MCF 10A (cell line): ENCODE measurements around the gene GRK3. TPM values are rescaled to one million over a fixed set of nuclear protein-coding genes. Genes with fewer than 3 reads are reported as not detected.

Experiments used
- BruUV-seq: library from RNA; stranded (reverse); fragments of 400-500 nt; replicated peaks from 2 replicates; lab custom pipeline; 2021; lab: Mats Ljungman, UMichigan
- CTCF ChIA-PET: fragments of 300-600 bp; sonication (Branson Sonifier 250); formaldehyde crosslinking; extraction: SDS; loops from one replicate; lab custom pipeline; 2021; ENCODE audit warnings: antibody characterized with exemption, inconsistent platforms; lab: Yijun Ruan, JAX
- POLR2A ChIA-PET: fragments of 300-600, 350-650 bp; sonication (Branson Sonifier 250); formaldehyde crosslinking; extraction: SDS; loops from one replicate; lab custom pipeline; 2020; ENCODE audit warnings: antibody characterized with exemption, inconsistent platforms; lab: Yijun Ruan, JAX
- DNase-seq: peaks from one replicate; pipeline ENCODE4 v3.0.0-alpha.2; 2018; ENCODE audit not compliant: unreplicated experiment
- H3K27ac Mint-ChIP-seq: one replicate; pipeline ENCODE4 v1.8.0; 2022; ENCODE audit warnings: mild to moderate bottlenecking, low read depth, mixed read lengths; ENCODE audit not compliant: unreplicated experiment
- H3K27me3 Mint-ChIP-seq: one replicate; pipeline ENCODE4 v1.8.0; 2022; ENCODE audit warnings: mixed read lengths; ENCODE audit not compliant: insufficient read depth, unreplicated experiment
- H3K36me3 Mint-ChIP-seq: one replicate; pipeline ENCODE4 v1.8.0; 2022; ENCODE audit warnings: mild to moderate bottlenecking, moderate library complexity, mixed read lengths; ENCODE audit not compliant: insufficient read depth, unreplicated experiment
- H3K4me1 Mint-ChIP-seq: one replicate; pipeline ENCODE4 v1.8.0; 2022; ENCODE audit warnings: mixed read lengths; ENCODE audit not compliant: insufficient read depth, unreplicated experiment
- H3K4me3 Mint-ChIP-seq: one replicate; pipeline ENCODE4 v1.8.0; 2022; ENCODE audit warnings: mild to moderate bottlenecking, moderate library complexity, mixed read lengths; ENCODE audit not compliant: unreplicated experiment
- H3K9me3 Mint-ChIP-seq: one replicate; pipeline ENCODE4 v1.8.0; 2022; ENCODE audit warnings: mixed read lengths; ENCODE audit not compliant: unreplicated experiment
- intact Hi-C: fragments of 100-400 bp; cut with micrococcal nuclease; formaldehyde crosslinking; loops from 2 replicates; pipeline ENCODE4 v1.14.1; 2022
- total RNA-seq: library from RNA; stranded (reverse); gene quantifications from 2 replicates; pipeline ENCODE4 v1.2.3, GENCODE V29; 2022
- TF ChIP-seq, protein P1 (sequence below): fragments of 200-600 bp; IDR thresholded peaks from one replicate; pipeline ENCODE4 v1.8.0; 2022; ENCODE audit warnings: antibody characterized with exemption, mild to moderate bottlenecking; ENCODE audit not compliant: unreplicated experiment

GRK3 gene
- total RNA-seq, 1 experiment from 2014 or later, result 7.9 TPM

DNA sequence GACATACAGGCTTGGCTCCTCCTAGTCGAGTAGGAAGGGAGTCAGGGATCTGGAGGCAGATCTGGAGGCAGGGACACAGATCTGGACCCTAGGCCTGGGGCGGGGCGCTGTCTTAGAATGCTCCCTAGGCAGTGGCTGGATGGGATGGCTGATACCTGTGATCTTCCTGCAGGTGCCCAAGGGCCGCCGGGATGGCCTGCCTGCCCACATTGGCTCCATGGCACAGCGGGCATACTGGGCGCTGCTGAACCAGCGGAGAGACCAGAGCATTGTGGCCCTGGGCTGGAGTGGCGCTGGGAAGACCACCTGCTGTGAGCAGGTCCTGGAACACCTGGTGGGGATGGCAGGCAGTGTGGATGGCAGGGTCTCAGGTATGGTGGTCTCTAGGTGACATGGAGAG is 212.9 kb downstream of the GRK3 start:
- Mint-ChIP-seq H3K36me3 (no peaks in the 10 kb centered on the region), H3K27me3 (no peaks in the 10 kb centered on the region), H3K9me3 (no peaks in the 10 kb centered on the region), H3K27ac (no peak overlapping the region), H3K4me1 (no peaks in the 10 kb centered on the region), H3K4me3 (no peak overlapping the region)
- ChIA-PET CTCF (interaction anchor here (0.6 to 3.4 kb wide), 17 partner anchors 9 to 555 kb away, joined by 3 to 20 read pairs (median 5); no protein-coding TSS in a partner anchor), POLR2A (no interaction called here)
- TF ChIP-seq, protein P1, sequence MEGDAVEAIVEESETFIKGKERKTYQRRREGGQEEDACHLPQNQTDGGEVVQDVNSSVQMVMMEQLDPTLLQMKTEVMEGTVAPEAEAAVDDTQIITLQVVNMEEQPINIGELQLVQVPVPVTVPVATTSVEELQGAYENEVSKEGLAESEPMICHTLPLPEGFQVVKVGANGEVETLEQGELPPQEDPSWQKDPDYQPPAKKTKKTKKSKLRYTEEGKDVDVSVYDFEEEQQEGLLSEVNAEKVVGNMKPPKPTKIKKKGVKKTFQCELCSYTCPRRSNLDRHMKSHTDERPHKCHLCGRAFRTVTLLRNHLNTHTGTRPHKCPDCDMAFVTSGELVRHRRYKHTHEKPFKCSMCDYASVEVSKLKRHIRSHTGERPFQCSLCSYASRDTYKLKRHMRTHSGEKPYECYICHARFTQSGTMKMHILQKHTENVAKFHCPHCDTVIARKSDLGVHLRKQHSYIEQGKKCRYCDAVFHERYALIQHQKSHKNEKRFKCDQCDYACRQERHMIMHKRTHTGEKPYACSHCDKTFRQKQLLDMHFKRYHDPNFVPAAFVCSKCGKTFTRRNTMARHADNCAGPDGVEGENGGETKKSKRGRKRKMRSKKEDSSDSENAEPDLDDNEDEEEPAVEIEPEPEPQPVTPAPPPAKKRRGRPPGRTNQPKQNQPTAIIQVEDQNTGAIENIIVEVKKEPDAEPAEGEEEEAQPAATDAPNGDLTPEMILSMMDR, result no peak
- no TSS peak for BruUV-seq
- no peak for DNase-seq
- intact Hi-C loops, result loop anchor here (10.0 kb wide), 1 partner anchor 1013 kb away; no protein-coding TSS in a partner anchor

DNA sequence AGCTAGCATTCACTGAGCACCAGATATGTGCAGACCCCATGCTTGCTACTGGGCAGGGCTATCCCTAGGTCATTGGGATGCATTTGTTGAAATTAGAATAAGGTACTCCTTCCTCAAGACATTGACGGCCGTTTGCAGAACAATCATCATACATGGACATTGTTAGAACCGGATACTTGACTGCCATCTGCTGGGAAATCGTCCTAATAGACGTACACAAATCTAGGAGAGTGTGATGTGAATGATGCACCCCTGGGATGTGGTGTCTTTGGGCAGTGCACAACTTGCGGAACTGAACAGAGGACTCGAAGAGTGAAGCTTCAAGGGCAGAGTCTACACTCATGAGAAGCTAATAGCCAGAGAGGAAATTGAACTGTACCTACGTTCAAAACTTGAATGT is 213.4 kb downstream of the GRK3 start:
- Mint-ChIP-seq H3K27me3 (no peaks in the 10 kb centered on the region), H3K27ac (no peak overlapping the region), H3K36me3 (no peaks in the 10 kb centered on the region), H3K4me1 (no peaks in the 10 kb centered on the region), H3K9me3 (no peaks in the 10 kb centered on the region), H3K4me3 (no peak overlapping the region)
- CTCF ChIA-PET, result interaction anchor here (0.6 to 3.4 kb wide), 22 partner anchors 8 to 561 kb away, joined by 3 to 20 read pairs (median 5); no protein-coding TSS in a partner anchor
- TF ChIP-seq, protein P1, result peak; percentile 31
- BruUV-seq, result no TSS peak
- POLR2A ChIA-PET, result no interaction called here
- intact Hi-C loops, result loop anchor here (1.0 to 10.0 kb wide), 3 partner anchors 316 to 1013 kb away; no protein-coding TSS in a partner anchor
- DNase-seq, result peak; percentile 71

Other genes with a start within 250 kb of the GRK3 start
- gene MYO18B, start 177.5 kb downstream of the GRK3 start, total RNA-seq, result 0.07 TPM in 1 of 2 replicates, not detected in the other